K562 (cell line): Measurements from ENCODE around the gene PRKAR1B. TPM values are rescaled to one million over a fixed set of nuclear protein-coding genes. Genes with fewer than 3 reads are reported as not detected.
A peak's percentile ranks its signal among the peaks of the same experiment; 100 is the strongest.

Experiments used
- CSDE1 ChIP-seq, 2 experiments: fragments of 450-650 bp; IDR thresholded peaks; 2 replicates each; pipeline ENCODE4 v1.6.1; 2016; ENCODE audit warnings: mild to moderate bottlenecking in 1 of 2
- DPF2 ChIP-seq: fragments of 450-650 bp; IDR thresholded peaks from 2 replicates; pipeline ENCODE4 v1.6.1; 2016
- EGR1 ChIP-seq: fragments of 450-650 bp; conservative IDR thresholded peaks from 2 replicates; pipeline ENCODE4 v1.6.1; 2017; ENCODE audit warnings: mild to moderate bottlenecking
- HDAC1 ChIP-seq, 2 experiments: fragments of 450-650 bp; IDR thresholded peaks; 2 replicates each; pipeline ENCODE4 v1.6.1; 2016 to 2017; ENCODE audit warnings: inconsistent platforms in 1 of 2, mild to moderate bottlenecking in 1 of 2, moderate library complexity in 1 of 2
- KDM1A ChIP-seq, 2 experiments: fragments of 450-650 bp; IDR thresholded peaks; 2 replicates each; pipeline ENCODE4 v1.6.1; 2016; ENCODE audit warnings: mild to moderate bottlenecking in 2 of 2
- KDM4B ChIP-seq, 2 experiments: fragments of 450-650 bp in 1 of 2; sonication (generic) in 1 of 2; IDR thresholded peaks; 2 replicates each; pipeline ENCODE4 v1.6.1; 2016 to 2017; ENCODE audit warnings: borderline replicate concordance in 2 of 2, antibody characterized with exemption in 1 of 2, low read depth in 1 of 2, mild to moderate bottlenecking in 1 of 2
- KLF1 ChIP-seq: fragments of 450-650 bp; IDR thresholded peaks from 2 replicates; pipeline ENCODE4 v1.6.1; 2016; ENCODE audit warnings: missing genetic modification characterization, missing compliant biosample characterization
- MLX ChIP-seq, 2 experiments: fragments of 450-650 bp in 1 of 2; sonication (generic) in 1 of 2; formaldehyde crosslinking; conservative IDR thresholded peaks; 2 replicates each; pipeline versions ENCODE4 v1.4.0 to v1.8.1; 2020 to 2022; ENCODE audit warnings: mild to moderate bottlenecking in 1 of 2, missing genetic modification reagents in 1 of 2
- NELFE ChIP-seq: IDR thresholded peaks from 2 replicates; pipeline ENCODE4 v1.6.1; 2011; ENCODE audit warnings: mild to moderate bottlenecking; ENCODE audit not compliant: insufficient read depth, insufficient read length
- NR4A1 ChIP-seq, 2 experiments: fragments of 250-450 bp in 1 of 2; fragments of 450-650 bp in 1 of 2; sonication (Bioruptor Pico) in 1 of 2; IDR thresholded peaks; 2 replicates each; pipeline versions ENCODE4 v1.4.0 to v1.6.1; 2016 to 2020; ENCODE audit warnings: mild to moderate bottlenecking in 2 of 2, missing compliant biosample characterization in 1 of 2, missing genetic modification characterization in 1 of 2, moderate library complexity in 1 of 2
- PHF21A ChIP-seq: fragments of 450-650 bp; IDR thresholded peaks from 2 replicates; pipeline ENCODE4 v1.6.1; 2017; ENCODE audit warnings: low read depth, borderline replicate concordance
- PURB ChIP-seq: sonication (generic); formaldehyde crosslinking; IDR thresholded peaks from 2 replicates; pipeline ENCODE4 v1.9.0; 2021; ENCODE audit warnings: low read depth, mild to moderate bottlenecking, missing genetic modification reagents
- RB1 ChIP-seq: fragments of 450-650 bp; IDR thresholded peaks from 2 replicates; pipeline ENCODE4 v1.6.1; 2017; ENCODE audit warnings: low read depth, mild to moderate bottlenecking
- SIX5 ChIP-seq, 2 experiments: IDR thresholded peaks; 2 replicates each; pipeline ENCODE4 v1.6.1; 2011; ENCODE audit warnings: low read length in 2 of 2, borderline replicate concordance in 1 of 2, low read depth in 1 of 2, mild to moderate bottlenecking in 1 of 2, moderate library complexity in 1 of 2; ENCODE audit not compliant: insufficient read depth in 1 of 2
- STAT5B ChIP-seq: fragments of 250-450 bp; sonication (Bioruptor Pico); IDR thresholded peaks from 2 replicates; pipeline ENCODE4 v1.8.0; 2021; ENCODE audit warnings: mild to moderate bottlenecking, inconsistent platforms
- ZBTB1 ChIP-seq: sonication (generic); formaldehyde crosslinking; IDR thresholded peaks from 2 replicates; pipeline ENCODE4 v1.8.1; 2023; ENCODE audit warnings: missing genetic modification reagents, low read depth, mild to moderate bottlenecking, borderline replicate concordance
- ZNF133 ChIP-seq: fragments of 250-450 bp; sonication (Bioruptor Pico); IDR thresholded peaks from 2 replicates; pipeline ENCODE4 v1.4.0; 2020; ENCODE audit warnings: mild to moderate bottlenecking
- ZNF274 ChIP-seq: IDR thresholded peaks from 2 replicates; pipeline ENCODE4 v1.6.1; 2011; ENCODE audit warnings: low read depth, mild to moderate bottlenecking, low read length, moderate library complexity, borderline replicate concordance
- ZNF324 ChIP-seq: fragments of 250-450 bp; sonication (Bioruptor Pico); IDR thresholded peaks from 2 replicates; pipeline ENCODE4 v1.4.0; 2020; ENCODE audit warnings: mild to moderate bottlenecking
- ZNF436 ChIP-seq: fragments of 250-450, 450-650 bp; sonication (Bioruptor Pico); formaldehyde crosslinking; IDR thresholded peaks from 2 replicates; pipeline ENCODE4 v1.7.0; 2020; ENCODE audit warnings: mild to moderate bottlenecking
- polyA plus RNA-seq, 8 experiments: library from polyadenylated mRNA; depleted of rRNA in 4 of 8; stranded (reverse) in 5 of 8; unstranded in 3 of 8; fragments of >200 nt; fragmentation: Nextera tagmentation in 2 of 8; fragmentation: Illumina TruSeq in 1 of 8; extraction: Ambion mirVana in 2 of 8; extraction: Trizol in 1 of 8; gene quantifications; 2 replicates each; pipeline versions ENCODE4 v1.2.1 to v1.2.3, GENCODE V29; 2011 to 2014; ENCODE audit warnings: inconsistent platforms in 1 of 8, missing spikeins in 1 of 8
- total RNA-seq, 7 experiments: library from RNA; depleted of rRNA in 6 of 7; stranded (reverse); fragments of >200 nt in 6 of 7; fragmentation: Illumina TruSeq in 2 of 7; extraction: Trizol in 2 of 7; gene quantifications; 2 replicates each; pipeline versions ENCODE4 v1.2.1 to v1.2.3, GENCODE V29; 2011 to 2021; ENCODE audit warnings: low replicate concordance in 1 of 7
- TF ChIP-seq, protein P1 (sequence below): fragments of 150-350 bp; IDR thresholded peaks from 2 replicates; pipeline ENCODE4 v1.6.1; 2014; ENCODE audit warnings: low read depth, mild to moderate bottlenecking, low read length, borderline replicate concordance
- TF ChIP-seq, protein P2 (sequence below): fragments of 250-450 bp; sonication (Bioruptor Pico); IDR thresholded peaks from 2 replicates; pipeline ENCODE4 v1.4.0; 2020; ENCODE audit warnings: mild to moderate bottlenecking

The PRKAR1B gene
- total and polyA plus RNA-seq, 9 of the 15 experiments (the other 6 are each of a cell fraction or from before 2014, with no cell fraction given), result 0.99 to 30.5 (median 12.7) TPM

DNA sequence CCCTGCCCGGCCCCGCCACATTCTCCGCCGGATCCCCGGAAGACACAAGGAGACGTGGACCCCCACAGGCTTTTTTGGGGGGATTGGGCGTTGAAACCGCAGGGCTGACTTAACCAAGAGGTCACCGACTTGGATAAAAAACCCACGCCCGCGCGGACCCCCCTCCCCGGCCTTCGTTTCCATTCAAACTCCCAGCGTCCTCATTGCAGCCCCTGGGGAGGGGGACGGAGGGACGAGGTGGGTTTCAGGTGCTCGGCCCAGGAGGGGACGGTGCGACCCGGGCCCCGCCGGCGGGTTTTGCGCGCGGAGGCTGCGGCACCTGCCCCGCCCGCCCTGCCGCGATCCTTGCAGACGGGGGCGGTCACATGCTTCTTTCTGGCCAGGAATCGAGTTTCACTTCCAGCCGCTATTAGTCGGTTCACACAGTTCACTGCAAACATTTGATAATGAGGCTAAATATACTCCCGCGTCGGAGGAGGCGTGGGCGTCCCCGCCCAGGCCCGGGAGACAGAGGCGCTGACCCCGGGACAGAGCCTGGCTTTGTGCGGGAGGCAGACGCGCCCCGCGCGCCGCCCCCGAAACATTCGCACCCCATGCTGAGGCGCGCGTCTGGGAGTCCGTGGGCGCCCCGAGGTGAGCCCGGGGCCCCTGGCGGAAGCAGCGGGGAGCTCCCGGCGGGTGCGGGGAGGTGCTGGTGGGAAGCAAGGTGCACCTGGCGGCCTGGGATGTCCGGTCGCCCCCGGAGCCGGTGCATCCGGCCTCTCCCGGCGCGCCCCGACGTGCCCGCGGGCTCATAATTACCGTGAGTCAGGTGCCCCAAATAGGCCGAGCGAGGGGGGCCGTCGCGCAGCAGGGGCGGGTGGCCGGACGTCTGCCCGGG lies 204.8 kb downstream of the PRKAR1B start (continued):
- TF ChIP-seq, protein P1, sequence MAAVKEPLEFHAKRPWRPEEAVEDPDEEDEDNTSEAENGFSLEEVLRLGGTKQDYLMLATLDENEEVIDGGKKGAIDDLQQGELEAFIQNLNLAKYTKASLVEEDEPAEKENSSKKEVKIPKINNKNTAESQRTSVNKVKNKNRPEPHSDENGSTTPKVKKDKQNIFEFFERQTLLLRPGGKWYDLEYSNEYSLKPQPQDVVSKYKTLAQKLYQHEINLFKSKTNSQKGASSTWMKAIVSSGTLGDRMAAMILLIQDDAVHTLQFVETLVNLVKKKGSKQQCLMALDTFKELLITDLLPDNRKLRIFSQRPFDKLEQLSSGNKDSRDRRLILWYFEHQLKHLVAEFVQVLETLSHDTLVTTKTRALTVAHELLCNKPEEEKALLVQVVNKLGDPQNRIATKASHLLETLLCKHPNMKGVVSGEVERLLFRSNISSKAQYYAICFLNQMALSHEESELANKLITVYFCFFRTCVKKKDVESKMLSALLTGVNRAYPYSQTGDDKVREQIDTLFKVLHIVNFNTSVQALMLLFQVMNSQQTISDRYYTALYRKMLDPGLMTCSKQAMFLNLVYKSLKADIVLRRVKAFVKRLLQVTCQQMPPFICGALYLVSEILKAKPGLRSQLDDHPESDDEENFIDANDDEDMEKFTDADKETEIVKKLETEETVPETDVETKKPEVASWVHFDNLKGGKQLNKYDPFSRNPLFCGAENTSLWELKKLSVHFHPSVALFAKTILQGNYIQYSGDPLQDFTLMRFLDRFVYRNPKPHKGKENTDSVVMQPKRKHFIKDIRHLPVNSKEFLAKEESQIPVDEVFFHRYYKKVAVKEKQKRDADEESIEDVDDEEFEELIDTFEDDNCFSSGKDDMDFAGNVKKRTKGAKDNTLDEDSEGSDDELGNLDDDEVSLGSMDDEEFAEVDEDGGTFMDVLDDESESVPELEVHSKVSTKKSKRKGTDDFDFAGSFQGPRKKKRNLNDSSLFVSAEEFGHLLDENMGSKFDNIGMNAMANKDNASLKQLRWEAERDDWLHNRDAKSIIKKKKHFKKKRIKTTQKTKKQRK, result no peak
- TF ChIP-seq KDM4B (IDR thresholded peaks at IDR 0.05; ENCODE audit: borderline replicate concordance in 2 of 2, low read depth in 1 of 2) (no peak), KLF1 (tag) (peak; percentile 27; the same call in 1 of the 2 replicates), STAT5B (no peak), DPF2 (peak; percentile 51; the same call in 1 of the 2 replicates), ZNF133 (CRISPR knock-in tag) (no peak), ZNF324 (no peak), SIX5 (IDR thresholded peaks at IDR 0.05; ENCODE audit: borderline replicate concordance in 1 of 2, insufficient read depth in 1 of 2, low read depth in 1 of 2, low read length in 2 of 2) (no peak), PHF21A (no peak), CSDE1 (IDR thresholded peaks at IDR 0.05) (no peak), HDAC1 (IDR thresholded peaks at IDR 0.05) (no peak), PURB (no peak), EGR1 (peak; percentile 99), NR4A1 (CRISPR knock-in tag; IDR thresholded peaks at IDR 0.05) (peak; percentile 37; the same call in 1 of the 2 replicates), NR4A1 (tag; IDR thresholded peaks at IDR 0.05) (no peak), NELFE (no peak), ZBTB1 (CRISPR knock-in tag) (no peak; the same call in 1 of the 2 replicates), KDM1A (IDR thresholded peaks at IDR 0.05) (no peak), ZNF436 (CRISPR knock-in tag) (no peak), RB1 (peak; percentile 10; the same call in 1 of the 2 replicates), ZNF274 (no peak), MLX (CRISPR knock-in tag; conservative IDR thresholded peaks at IDR 0.05) (no peak)
- TF ChIP-seq, protein P2, sequence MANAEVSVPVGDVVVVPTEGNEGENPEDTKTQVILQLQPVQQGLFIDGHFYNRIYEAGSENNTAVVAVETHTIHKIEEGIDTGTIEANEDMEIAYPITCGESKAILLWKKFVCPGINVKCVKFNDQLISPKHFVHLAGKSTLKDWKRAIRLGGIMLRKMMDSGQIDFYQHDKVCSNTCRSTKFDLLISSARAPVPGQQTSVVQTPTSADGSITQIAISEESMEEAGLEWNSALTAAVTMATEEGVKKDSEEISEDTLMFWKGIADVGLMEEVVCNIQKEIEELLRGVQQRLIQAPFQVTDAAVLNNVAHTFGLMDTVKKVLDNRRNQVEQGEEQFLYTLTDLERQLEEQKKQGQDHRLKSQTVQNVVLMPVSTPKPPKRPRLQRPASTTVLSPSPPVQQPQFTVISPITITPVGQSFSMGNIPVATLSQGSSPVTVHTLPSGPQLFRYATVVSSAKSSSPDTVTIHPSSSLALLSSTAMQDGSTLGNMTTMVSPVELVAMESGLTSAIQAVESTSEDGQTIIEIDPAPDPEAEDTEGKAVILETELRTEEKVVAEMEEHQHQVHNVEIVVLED (CRISPR knock-in tag), result 0 out of 2 replicates have a peak, but pooled peaks have one; percentile 12
